Psoas muscle (tissue), 8 donors: ENCODE results near the gene SOX1. TPM values are rescaled to one million over a fixed set of nuclear protein-coding genes. Genes with fewer than 3 reads are reported as not detected.

Source experiments
- ATAC-seq, 4 donors: fragments of 200-7000 bp; cut with Tn5 transposase; one replicate each; pipeline ENCODE4 v1.9.1; 2020; ENCODE audit warnings: moderate library complexity in 3 of 4, mild to moderate bottlenecking in 2 of 4
- DNase-seq, 2 donors: peaks; one replicate each; pipeline ENCODE4 v3.0.0-alpha.2; 2020
- H3K27ac ChIP-seq: fragments of 200-600 bp; one replicate; pipeline ENCODE4 v1.8.0; 2022
- H3K27me3 ChIP-seq, 3 donors: fragments of 200-600 bp in 1 of 3; one replicate each; pipeline versions ENCODE4 v1.6.1 to v1.8.0; 2013 to 2022; ENCODE audit warnings: low read length in 2 of 3, mild to moderate bottlenecking in 2 of 3, moderate library complexity in 1 of 3; ENCODE audit not compliant: insufficient read depth in 3 of 3
- H3K36me3 ChIP-seq, 2 donors: fragments of 200-600 bp in 1 of 2; one replicate each; pipeline versions ENCODE4 v1.6.1 to v1.8.0; 2013 to 2022; ENCODE audit warnings: low read depth in 1 of 2, mild to moderate bottlenecking in 1 of 2, moderate library complexity in 1 of 2; ENCODE audit not compliant: insufficient read depth in 1 of 2
- H3K4me1 ChIP-seq: fragments of 200-600 bp; one replicate; pipeline ENCODE4 v1.8.0; 2022
- H3K4me3 ChIP-seq: fragments of 200-600 bp; one replicate; pipeline ENCODE4 v1.8.0; 2022; ENCODE audit warnings: mild to moderate bottlenecking
- H3K9me3 ChIP-seq: fragments of 200-600 bp; one replicate; pipeline ENCODE4 v1.8.0; 2022
- WGBS, 3 donors: extraction: QIAGEN DNeasy Blood & Tissue Kit; methylation state at CpG; one replicate each; pipeline versions ENCODE4 v1.1.6 to v1.1.7; 2013; 5-methylcytosine and 5-hydroxymethylcytosine counted together
- intact Hi-C, 2 donors: fragments of 100-400 bp; cut with DNase I; formaldehyde crosslinking; loops; one replicate each; pipeline versions ENCODE4 v1.11.0 to v1.14.2; 2022
- polyA plus RNA-seq, 3 donors: library from polyadenylated mRNA; stranded (reverse); fragments of 200-250 nt; gene quantifications; one replicate each; pipeline ENCODE4 v1.2.3, GENCODE V29; 2013
- total RNA-seq, 4 donors: library from RNA; stranded (reverse); fragmentation: NEBNext Ultra II Directional in 2 of 4; extraction: Animal tissue kit (Norgen Biotek cat#: 25700) in 2 of 4; gene quantifications; one replicate each; pipeline versions ENCODE4 v1.2.1 to v1.2.4, GENCODE V29; 2021 to 2023
- TF ChIP-seq, protein P1 (sequence below): fragments of 200-600 bp; IDR thresholded peaks from one replicate; pipeline ENCODE4 v1.8.0; 2022; ENCODE audit warnings: antibody characterized with exemption
- donor health status: healthy with polysubstance abuse.
- donor health status: DM: no; HTN: no; CAD: no; lungs with moderate emphysema.
- donor health status: Bipolar disorder and iron deficiency.
- donor health status: healthy.
- donor health status: DM: yes; HTN: yes; CAD: no.
- donor health status: DM: no; HTN: no; CAD: no.
- donor health status: DM: no; HTN: no; CAD: no.
- donor health status: DM: yes; HTN: yes; CAD: no.

SOX1 gene
- total and polyA plus RNA-seq, 7 donors = not detected

DNA sequence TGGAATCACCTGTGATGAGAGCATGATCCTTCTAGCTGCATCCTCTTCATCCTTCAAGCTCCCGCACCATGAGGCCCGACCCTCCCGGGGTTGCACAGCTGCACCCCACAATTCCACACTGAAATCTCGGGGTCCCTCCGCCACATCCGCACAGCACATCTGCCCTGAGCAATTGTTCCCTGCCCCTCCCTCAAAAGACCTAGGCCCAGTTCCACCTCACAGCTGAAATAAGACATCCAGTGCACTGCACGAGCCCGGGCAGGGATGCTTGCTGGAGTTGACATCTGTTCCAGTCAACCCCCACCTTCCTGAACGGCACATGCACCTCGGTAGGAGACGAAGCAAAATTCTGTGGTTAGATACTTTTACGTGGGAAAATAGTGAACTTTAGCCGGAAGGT, 14.7 kb upstream of the SOX1 start:
- no peaks in the 10 kb centered on the region for H3K36me3 ChIP-seq
- intact Hi-C loops = no loop called here
- H3K9me3 ChIP-seq = no peaks in the 10 kb centered on the region
- no peak overlapping the region for H3K27ac ChIP-seq
- DNase-seq (no peak), ATAC-seq (no peak)
- TF ChIP-seq, protein P1, sequence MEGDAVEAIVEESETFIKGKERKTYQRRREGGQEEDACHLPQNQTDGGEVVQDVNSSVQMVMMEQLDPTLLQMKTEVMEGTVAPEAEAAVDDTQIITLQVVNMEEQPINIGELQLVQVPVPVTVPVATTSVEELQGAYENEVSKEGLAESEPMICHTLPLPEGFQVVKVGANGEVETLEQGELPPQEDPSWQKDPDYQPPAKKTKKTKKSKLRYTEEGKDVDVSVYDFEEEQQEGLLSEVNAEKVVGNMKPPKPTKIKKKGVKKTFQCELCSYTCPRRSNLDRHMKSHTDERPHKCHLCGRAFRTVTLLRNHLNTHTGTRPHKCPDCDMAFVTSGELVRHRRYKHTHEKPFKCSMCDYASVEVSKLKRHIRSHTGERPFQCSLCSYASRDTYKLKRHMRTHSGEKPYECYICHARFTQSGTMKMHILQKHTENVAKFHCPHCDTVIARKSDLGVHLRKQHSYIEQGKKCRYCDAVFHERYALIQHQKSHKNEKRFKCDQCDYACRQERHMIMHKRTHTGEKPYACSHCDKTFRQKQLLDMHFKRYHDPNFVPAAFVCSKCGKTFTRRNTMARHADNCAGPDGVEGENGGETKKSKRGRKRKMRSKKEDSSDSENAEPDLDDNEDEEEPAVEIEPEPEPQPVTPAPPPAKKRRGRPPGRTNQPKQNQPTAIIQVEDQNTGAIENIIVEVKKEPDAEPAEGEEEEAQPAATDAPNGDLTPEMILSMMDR = no peak
- no peaks in the 10 kb centered on the region for H3K4me1 ChIP-seq
- 33 to 37% (median 34%) methylated on average over 13 of the region's 13 CpGs for WGBS, 3 donors
- H3K27me3 ChIP-seq = peaks cover 9 to 100% (median 38%) of the 10 kb centered on the region in 3 donors
- no peak overlapping the region for H3K4me3 ChIP-seq

DNA sequence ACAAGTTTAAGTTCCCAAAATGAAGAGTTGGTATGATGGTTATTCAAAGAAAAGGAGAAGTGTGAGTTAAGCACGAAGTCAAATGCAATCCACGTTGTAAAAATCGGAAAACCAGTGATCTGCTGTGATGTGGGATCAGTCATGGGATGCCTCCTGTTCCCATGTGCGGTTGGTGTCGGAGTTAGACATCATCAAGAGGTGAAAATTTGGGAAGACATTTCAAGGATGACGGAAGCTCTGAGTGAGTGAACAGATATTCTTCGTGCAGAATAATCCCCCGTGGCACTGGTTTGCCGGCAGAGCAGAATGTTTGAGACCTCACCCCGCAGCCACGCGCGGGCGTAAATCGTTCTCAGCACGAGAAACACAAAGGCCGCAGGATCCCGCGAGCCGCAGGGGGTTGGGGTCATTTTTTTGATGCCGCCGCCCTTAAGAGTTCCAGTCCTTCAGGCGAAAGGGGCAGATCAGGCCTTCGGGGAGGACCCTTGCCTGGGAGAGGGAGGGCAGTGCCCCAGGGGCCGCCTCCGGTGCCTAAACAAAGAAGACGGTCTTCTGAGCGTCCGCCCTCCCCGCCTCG, 13.7 kb upstream of the SOX1 start:
- H3K9me3 ChIP-seq = no peaks in the 10 kb centered on the region
- peaks cover 9 to 100% (median 37%) of the 10 kb centered on the region in 3 donors for H3K27me3 ChIP-seq
- TF ChIP-seq, protein P1 = no peak
- ATAC-seq = no peak
- no peaks in the 10 kb centered on the region for H3K36me3 ChIP-seq
- intact Hi-C loops = no loop called here
- no peak overlapping the region for H3K4me3 ChIP-seq
- no peaks in the 10 kb centered on the region for H3K4me1 ChIP-seq
- 6 to 10% (median 7%) methylated on average over 30 to 31 of the region's 31 CpGs for WGBS, 3 donors
- no peak for DNase-seq
- no peak overlapping the region for H3K27ac ChIP-seq

DNA sequence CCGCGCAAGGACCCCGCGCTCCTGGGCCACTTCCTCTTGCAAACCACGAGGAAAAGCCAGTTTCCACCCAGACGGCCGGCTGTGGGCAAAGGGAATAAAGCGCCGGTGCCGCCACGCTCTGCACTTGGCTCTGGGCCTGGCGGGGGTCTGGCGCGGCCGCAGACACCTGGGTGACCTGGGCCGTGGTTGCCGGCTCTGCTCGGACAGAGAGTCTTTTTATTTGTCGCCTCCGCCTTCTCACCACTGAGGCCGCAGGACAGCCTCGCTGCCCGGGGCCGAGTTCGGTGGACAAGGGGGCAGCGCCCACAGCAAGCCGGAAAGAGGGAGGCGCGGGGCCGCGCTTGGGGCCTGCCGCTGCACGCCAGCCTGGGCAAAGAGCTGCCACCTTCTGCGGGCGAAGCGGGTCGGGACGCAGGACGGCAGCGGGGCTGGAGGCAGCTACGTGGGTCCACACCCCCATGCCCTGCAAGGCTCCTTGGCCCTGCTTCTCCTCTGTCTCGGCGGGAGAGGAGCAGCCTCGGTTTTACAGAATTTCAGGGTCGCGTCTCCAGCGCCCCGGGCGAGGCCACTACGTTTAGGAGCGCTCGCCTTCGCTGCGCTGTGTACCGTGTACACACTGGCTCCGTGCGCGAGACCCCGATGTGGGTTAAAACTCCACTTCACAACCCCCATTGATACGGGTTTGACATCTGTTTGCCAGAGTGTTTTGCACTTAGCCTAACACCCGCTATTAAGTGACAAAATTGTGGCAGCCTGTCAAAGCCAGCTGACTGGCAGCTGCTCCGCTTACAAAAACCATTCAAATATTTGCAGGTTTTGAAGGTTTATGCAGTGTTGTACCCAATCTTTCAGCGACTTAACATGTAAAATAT, 13.0 kb upstream of the SOX1 start:
- ATAC-seq (no peak), DNase-seq (no peak)
- no peaks in the 10 kb centered on the region for H3K4me1 ChIP-seq
- peaks cover 9 to 100% (median 41%) of the 10 kb centered on the region in 3 donors for H3K27me3 ChIP-seq
- TF ChIP-seq, protein P1 = no peak
- no peak overlapping the region for H3K27ac ChIP-seq
- 2 to 4% (median 3%) methylated on average over 47 to 63 of the region's 63 CpGs for WGBS, 3 donors
- H3K36me3 ChIP-seq = no peaks in the 10 kb centered on the region
- intact Hi-C loops = no loop called here
- no peak overlapping the region for H3K4me3 ChIP-seq
- H3K9me3 ChIP-seq = no peaks in the 10 kb centered on the region

DNA sequence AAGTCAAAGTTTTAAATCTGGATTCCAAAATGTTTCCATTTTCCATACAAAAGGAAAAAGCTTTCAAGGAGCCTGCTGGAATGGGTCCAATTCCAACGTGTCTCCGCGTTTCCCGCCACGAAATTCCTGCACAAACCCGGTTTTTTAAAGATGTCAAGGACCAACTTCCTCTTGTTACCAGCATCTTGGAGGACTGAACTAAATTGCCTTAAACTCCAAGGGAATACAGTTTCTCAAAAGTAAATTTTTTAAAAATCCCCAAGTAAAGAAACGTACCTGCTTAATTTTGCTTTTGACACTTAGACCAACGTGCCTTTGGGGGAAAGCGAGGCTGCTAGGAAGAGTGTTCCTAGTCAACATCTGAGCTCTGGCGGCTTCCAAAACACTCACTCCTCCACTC, 12.3 kb upstream of the SOX1 start:
- H3K9me3 ChIP-seq = no peaks in the 10 kb centered on the region
- no peak for DNase-seq
- ATAC-seq = no peak
- intact Hi-C loops = no loop called here
- no peaks in the 10 kb centered on the region for H3K4me1 ChIP-seq
- H3K27me3 ChIP-seq = peaks cover 9 to 100% (median 46%) of the 10 kb centered on the region in 3 donors
- H3K27ac ChIP-seq = no peak overlapping the region
- TF ChIP-seq, protein P1 = no peak
- WGBS, 3 donors = 4 to 6% (median 5%) methylated on average over 10 of the region's 10 CpGs
- no peaks in the 10 kb centered on the region for H3K36me3 ChIP-seq
- H3K4me3 ChIP-seq = no peak overlapping the region
